Naive thymus-derived CD4-positive, alpha-beta T cell (primary cell): ENCODE results near the gene TCF21. TPM values are rescaled to one million over a fixed set of nuclear protein-coding genes. Genes with fewer than 3 reads are reported as not detected.

Experiments used
- ATAC-seq: fragments of 150-1000 bp; cut with Tn5 transposase; 2 replicates; pipeline ENCODE4 v1.10.0; 2021; ENCODE audit warnings: mild to moderate bottlenecking, moderate library complexity
- CTCF ChIA-PET: fragments of 350-600 bp; sonication (Branson Sonifier 250); formaldehyde crosslinking; loops from one replicate; lab custom pipeline; 2021; ENCODE audit warnings: antibody characterized with exemption; lab: Charles Lee
- POLR2A ChIA-PET: fragments of 350-600 bp; sonication (Branson Sonifier 250); formaldehyde crosslinking; loops from one replicate; lab custom pipeline; 2021; ENCODE audit warnings: antibody characterized with exemption, inconsistent platforms; lab: Charles Lee
- DNase-seq, 9 donors: peaks; one replicate each; pipeline versions ENCODE4 v3.0.0 to v3.0.0-alpha.2; 2020 to 2022; ENCODE audit warnings: mixed read lengths in 1 of 9
- H3K27ac ChIP-seq: one replicate; pipeline ENCODE4 v1.7.0; 2013; ENCODE audit warnings: mild to moderate bottlenecking, low read depth, low read length, moderate library complexity
- H3K27me3 ChIP-seq, 2 donors: one replicate each; pipeline ENCODE4 v1.7.0; 2013; ENCODE audit warnings: low read length in 2 of 2, mild to moderate bottlenecking in 2 of 2, moderate library complexity in 2 of 2; ENCODE audit not compliant: control insufficient read depth in 2 of 2, insufficient read depth in 2 of 2
- H3K36me3 ChIP-seq, 3 experiments: 1 replicate in 2 of 3; 2 replicates in 1 of 3; pipeline ENCODE4 v1.7.0; 2013; ENCODE audit warnings: low read length in 3 of 3, mild to moderate bottlenecking in 3 of 3, moderate library complexity in 1 of 3; ENCODE audit not compliant: insufficient read depth in 3 of 3, control insufficient read depth in 2 of 3
- H3K4me1 ChIP-seq, 2 donors: one replicate each; pipeline ENCODE4 v1.7.0; 2013; ENCODE audit warnings: low read length in 2 of 2, mild to moderate bottlenecking in 2 of 2, moderate library complexity in 1 of 2; ENCODE audit not compliant: control insufficient read depth in 2 of 2, insufficient read depth in 2 of 2
- H3K4me3 ChIP-seq: 2 replicates; pipeline ENCODE4 v1.7.0; 2013; ENCODE audit warnings: mild to moderate bottlenecking, low read length
- H3K9me3 ChIP-seq, 3 experiments: 1 replicate in 2 of 3; 2 replicates in 1 of 3; pipeline ENCODE4 v1.7.0; 2013; ENCODE audit warnings: low read length in 3 of 3; ENCODE audit not compliant: control insufficient read depth in 2 of 3
- H3K27ac Mint-ChIP-seq, 9 donors: one replicate each; pipeline ENCODE4 v1.8.0; 2020 to 2022; ENCODE audit warnings: mixed read lengths in 9 of 9, mild to moderate bottlenecking in 8 of 9, moderate library complexity in 5 of 9, inconsistent platforms in 2 of 9
- H3K27me3 Mint-ChIP-seq, 5 donors: one replicate each; pipeline ENCODE4 v1.8.0; 2021 to 2022; ENCODE audit warnings: mixed read lengths in 5 of 5, mild to moderate bottlenecking in 1 of 5
- H3K36me3 Mint-ChIP-seq, 5 donors: one replicate each; pipeline ENCODE4 v1.8.0; 2020 to 2022; ENCODE audit warnings: mixed read lengths in 5 of 5, mild to moderate bottlenecking in 3 of 5, inconsistent platforms in 1 of 5
- H3K4me1 Mint-ChIP-seq, 7 donors: one replicate each; pipeline ENCODE4 v1.8.0; 2020 to 2022; ENCODE audit warnings: mixed read lengths in 7 of 7, mild to moderate bottlenecking in 3 of 7, inconsistent platforms in 1 of 7
- H3K4me3 Mint-ChIP-seq, 10 donors: one replicate each; pipeline ENCODE4 v1.8.0; 2020 to 2022; ENCODE audit warnings: mild to moderate bottlenecking in 10 of 10, mixed read lengths in 10 of 10, moderate library complexity in 6 of 10, inconsistent platforms in 2 of 10
- H3K9me3 Mint-ChIP-seq, 11 donors: one replicate each; pipeline ENCODE4 v1.8.0; 2020 to 2022; ENCODE audit warnings: mixed read lengths in 11 of 11, mild to moderate bottlenecking in 4 of 11, inconsistent platforms in 1 of 11, moderate library complexity in 1 of 11
- intact Hi-C, 2 donors: fragments of 100-400 bp; cut with micrococcal nuclease; formaldehyde crosslinking; loops; one replicate each; pipeline ENCODE4 v1.15.1; 2023
- polyA plus RNA-seq, 2 donors: library from polyadenylated mRNA; unstranded; fragments of 300-500 nt; fragmentation: Illumina TruSeq; gene quantifications; one replicate each; pipeline ENCODE4 v1.2.3, GENCODE V29; 2021
- total RNA-seq, 6 experiments: library from RNA in 5 of 6; stranded (reverse) in 5 of 6; gene quantifications; 1 replicate in 5 of 6; 2 replicates in 1 of 6; pipeline ENCODE4 v1.2.3 and lab custom pipeline; 2021 to 2026

Gene TCF21
- total and polyA plus RNA-seq, 7 experiments from 2014 or later: not detected

GRCh38 chr6:133916650-133917151 is 27.8 kb downstream of the TCF21 start:
- peak; percentile 15 to 74 (median 49) for DNase-seq
- intact Hi-C loops: loop anchor here (1.0 to 5.0 kb wide), 6 partner anchors 79 to 1386 kb away; no protein-coding TSS in a partner anchor
- CTCF ChIA-PET: interaction anchor here (0.6 to 2.1 kb wide), 15 partner anchors 9 to 1404 kb away, joined by 3 to 12 read pairs (median 3); partner anchors contain the start of gene STX7
- peaks cover 0 to 5% (median 4%) of the 10 kb centered on the region in 7 donors for H3K4me1 Mint-ChIP-seq
- POLR2A ChIA-PET: interaction anchor here (0.6 kb wide), 1 partner anchor 206 kb away, joined by 3 read pairs; no protein-coding TSS in a partner anchor
- H3K36me3 ChIP-seq: no peaks in the 10 kb centered on the region
- H3K27ac Mint-ChIP-seq: no peak overlapping the region
- H3K9me3 ChIP-seq: no peaks in the 10 kb centered on the region
- peaks cover 18 to 45% (median 29%) of the 10 kb centered on the region in 5 donors for H3K27me3 Mint-ChIP-seq
- H3K27me3 ChIP-seq: peaks cover 0 to 4% of the 10 kb centered on the region in 2 donors
- peak overlapping the region in 5 of 10 donors; percentile 3 to 54 (median 10) for H3K4me3 Mint-ChIP-seq
- H3K36me3 Mint-ChIP-seq: no peaks in the 10 kb centered on the region
- no peak overlapping the region for H3K4me3 ChIP-seq
- H3K27ac ChIP-seq: no peak overlapping the region
- H3K9me3 Mint-ChIP-seq: no peaks in the 10 kb centered on the region
- no peaks in the 10 kb centered on the region for H3K4me1 ChIP-seq
- ATAC-seq: peak; percentile 81

DNA sequence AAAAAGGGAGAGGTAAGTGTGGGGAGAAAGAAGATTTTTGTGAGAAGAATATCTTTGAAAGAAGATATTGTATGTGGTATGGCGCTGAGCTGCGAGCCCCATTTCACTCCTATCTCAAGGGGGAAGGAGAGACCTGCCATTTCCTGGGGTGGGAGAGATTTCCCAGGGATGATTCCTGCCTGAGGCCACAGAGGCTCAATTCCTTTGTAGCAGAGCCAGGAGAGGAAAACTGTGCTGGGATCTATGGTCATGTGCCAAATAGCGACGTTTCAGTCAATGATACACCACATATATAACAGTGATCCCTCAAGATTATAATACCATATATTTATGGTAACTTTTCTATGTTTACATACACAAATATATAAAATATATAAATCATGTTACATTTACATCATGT is 28.9 kb downstream of the TCF21 start:
- no peaks in the 10 kb centered on the region for H3K9me3 ChIP-seq
- ChIA-PET CTCF (interaction anchor here (0.7 to 1.7 kb wide), 10 partner anchors 11 to 1251 kb away, joined by 3 to 4 read pairs (median 4); no protein-coding TSS in a partner anchor), POLR2A (no interaction called here)
- no peak for DNase-seq
- H3K27me3 ChIP-seq: peaks cover 0 to 4% of the 10 kb centered on the region in 2 donors
- Mint-ChIP-seq H3K36me3 (no peaks in the 10 kb centered on the region), H3K27ac (no peak overlapping the region), H3K4me1 (peaks cover 0 to 5% (median 4%) of the 10 kb centered on the region in 7 donors), H3K9me3 (no peaks in the 10 kb centered on the region), H3K27me3 (peaks cover 16 to 39% (median 24%) of the 10 kb centered on the region in 5 donors), H3K4me3 (no peak overlapping the region)
- no peaks in the 10 kb centered on the region for H3K36me3 ChIP-seq
- H3K27ac ChIP-seq: no peak overlapping the region
- no peaks in the 10 kb centered on the region for H3K4me1 ChIP-seq
- intact Hi-C loops: loop anchor here in 1 of 2 donors (2.0 to 5.0 kb wide), 2 partner anchors 349 to 1085 kb away; no protein-coding TSS in a partner anchor
- ATAC-seq: no peak
- no peak overlapping the region for H3K4me3 ChIP-seq

DNA sequence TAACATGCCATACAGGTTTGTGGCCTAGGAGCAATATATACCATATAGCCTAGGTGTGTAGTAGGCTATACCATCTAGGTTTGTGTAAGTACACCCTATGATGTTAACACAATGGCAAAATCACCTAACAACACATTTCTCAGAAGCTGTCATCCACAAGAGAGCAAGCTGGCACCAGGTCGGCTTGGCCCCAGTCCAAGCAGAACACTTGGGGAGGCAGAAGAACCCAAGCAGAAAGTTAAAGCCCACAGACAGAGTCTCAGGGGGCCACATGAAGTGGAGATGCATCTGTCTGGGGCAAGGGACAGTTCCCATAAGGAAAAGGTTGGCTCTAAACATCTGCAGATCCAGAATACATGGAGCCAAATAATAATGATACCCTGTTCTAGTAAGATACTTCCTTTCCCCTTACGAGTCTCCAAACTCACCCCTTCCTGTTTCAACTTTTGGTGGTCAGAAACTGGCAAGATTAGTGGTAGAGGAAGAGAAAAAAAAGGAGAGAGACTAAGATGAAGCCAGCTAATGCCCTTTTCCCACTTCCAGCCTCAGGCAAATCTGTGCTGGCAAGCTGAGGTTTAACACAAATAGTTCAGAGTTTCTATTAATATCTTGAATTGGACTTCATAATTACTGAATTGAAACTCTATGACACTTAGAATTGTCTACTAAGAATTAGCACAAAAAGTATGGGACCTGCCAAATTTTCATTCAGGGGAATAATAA is 29.5 kb downstream of the TCF21 start:
- no peak overlapping the region for H3K27ac Mint-ChIP-seq
- H3K9me3 ChIP-seq: no peaks in the 10 kb centered on the region
- H3K4me3 Mint-ChIP-seq: no peak overlapping the region
- H3K27me3 ChIP-seq: peaks cover 0 to 4% of the 10 kb centered on the region in 2 donors
- H3K4me1 ChIP-seq: no peaks in the 10 kb centered on the region
- no peaks in the 10 kb centered on the region for H3K9me3 Mint-ChIP-seq
- intact Hi-C loops: loop anchor here in 1 of 2 donors (5.0 kb wide), 1 partner anchor 1086 kb away; no protein-coding TSS in a partner anchor
- H3K27me3 Mint-ChIP-seq: peaks cover 12 to 35% (median 21%) of the 10 kb centered on the region in 5 donors
- no peak overlapping the region for H3K27ac ChIP-seq
- no peaks in the 10 kb centered on the region for H3K36me3 ChIP-seq
- DNase-seq (no peak), ATAC-seq (no peak)
- POLR2A ChIA-PET: no interaction called here
- no peak overlapping the region for H3K4me3 ChIP-seq
- H3K36me3 Mint-ChIP-seq: no peaks in the 10 kb centered on the region
- H3K4me1 Mint-ChIP-seq: peaks cover 0 to 5% (median 4%) of the 10 kb centered on the region in 7 donors
- CTCF ChIA-PET: interaction anchor here (1.5 to 1.7 kb wide), 2 partner anchors 178 to 179 kb away, joined by 4 read pairs; no protein-coding TSS in a partner anchor

DNA sequence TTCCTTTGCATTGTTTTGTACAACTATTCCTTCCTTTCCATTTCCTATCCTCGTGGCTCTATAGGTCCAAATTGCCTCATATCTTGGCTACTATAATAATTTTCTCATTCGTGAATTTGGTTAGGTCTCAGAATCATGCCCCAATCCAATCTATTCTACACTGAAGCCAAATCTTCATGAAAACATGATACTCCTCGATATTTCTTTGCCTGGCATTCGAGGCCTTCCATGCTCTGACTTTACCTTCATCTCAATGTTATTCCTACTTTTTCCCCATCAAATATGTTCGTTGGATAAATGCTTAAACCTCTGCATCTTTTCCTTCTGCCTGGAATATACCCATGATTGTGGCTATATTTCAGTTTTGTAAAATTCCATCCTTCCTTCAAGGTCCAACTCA is 30.4 kb downstream of the TCF21 start:
- Mint-ChIP-seq H3K9me3 (no peaks in the 10 kb centered on the region), H3K36me3 (no peaks in the 10 kb centered on the region), H3K4me3 (no peak overlapping the region), H3K27ac (no peak overlapping the region), H3K4me1 (peaks cover 0 to 5% (median 4%) of the 10 kb centered on the region in 7 donors), H3K27me3 (peaks cover 10 to 32% (median 24%) of the 10 kb centered on the region in 5 donors)
- no peak for DNase-seq
- Histone ChIP-seq H3K36me3 (no peaks in the 10 kb centered on the region), H3K4me1 (no peaks in the 10 kb centered on the region), H3K9me3 (no peaks in the 10 kb centered on the region), H3K27me3 (peaks cover 0 to 4% of the 10 kb centered on the region in 2 donors), H3K27ac (no peak overlapping the region), H3K4me3 (no peak overlapping the region)
- intact Hi-C loops: loop anchor here in 1 of 2 donors (5.0 kb wide), 1 partner anchor 1087 kb away; no protein-coding TSS in a partner anchor
- POLR2A ChIA-PET: no interaction called here
- ATAC-seq: no peak
- CTCF ChIA-PET: interaction anchor here (1.7 kb wide), 1 partner anchor 177 kb away, joined by 4 read pairs; no protein-coding TSS in a partner anchor

DNA sequence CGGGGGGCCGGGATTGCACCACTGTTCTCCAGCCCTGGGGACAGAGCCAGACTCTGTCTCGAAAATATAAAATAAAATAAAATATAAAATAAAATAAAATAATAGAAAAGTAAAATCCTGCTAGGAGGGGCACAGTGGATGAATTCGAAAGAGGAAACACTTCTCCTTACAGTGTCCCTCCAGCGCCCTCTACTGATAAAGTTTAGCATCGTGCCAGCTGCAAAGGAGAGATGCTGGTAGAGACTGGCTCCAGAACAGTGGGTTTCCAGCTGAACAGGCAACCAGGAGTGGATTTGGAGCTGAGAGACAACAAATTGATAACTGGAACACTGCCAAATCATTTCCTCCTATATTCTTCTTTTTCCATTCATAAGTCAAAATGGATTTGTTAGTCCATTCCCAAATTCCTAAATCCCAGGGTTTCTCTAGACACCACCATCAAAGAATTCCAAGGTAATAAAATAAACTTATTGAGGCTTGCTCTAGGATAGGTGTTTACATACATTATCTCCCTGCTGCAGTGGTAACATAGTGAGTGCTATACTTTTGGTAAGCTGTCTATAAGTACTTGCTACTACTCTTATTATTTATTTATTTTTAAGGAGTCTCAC is 32.4 kb downstream of the TCF21 start:
- peak; percentile 23 to 60 (median 56) for DNase-seq
- Histone ChIP-seq H3K9me3 (no peaks in the 10 kb centered on the region), H3K4me1 (no peaks in the 10 kb centered on the region), H3K27ac (no peak overlapping the region), H3K27me3 (peaks cover 0 to 4% of the 10 kb centered on the region in 2 donors), H3K4me3 (no peak overlapping the region), H3K36me3 (no peaks in the 10 kb centered on the region)
- peak; percentile 78 for ATAC-seq
- H3K27ac Mint-ChIP-seq: no peak overlapping the region
- ChIA-PET CTCF (interaction anchor here (0.7 to 6.6 kb wide), 8 partner anchors 16 to 181 kb away, joined by 3 to 93 read pairs (median 4); no protein-coding TSS in a partner anchor), POLR2A (no interaction called here)
- H3K36me3 Mint-ChIP-seq: no peaks in the 10 kb centered on the region
- H3K27me3 Mint-ChIP-seq: peaks cover 17 to 33% (median 27%) of the 10 kb centered on the region in 5 donors
- peaks cover 0 to 5% (median 4%) of the 10 kb centered on the region in 7 donors for H3K4me1 Mint-ChIP-seq
- intact Hi-C loops: loop anchor here in 1 of 2 donors (1.0 to 10.0 kb wide), 2 partner anchors 1023 to 1391 kb away; no protein-coding TSS in a partner anchor
- no peaks in the 10 kb centered on the region for H3K9me3 Mint-ChIP-seq
- no peak overlapping the region for H3K4me3 Mint-ChIP-seq
